ENCODE results near the gene PVR. TPM values are rescaled to one million over a fixed set of nuclear protein-coding genes. Genes with fewer than 3 reads are reported as not detected.

Gene PVR
- total RNA-seq, 8 experiments from 2014 or later: 9.7 to 62.3 (median 32.0) TPM

GRCh38 chr19:44687888-44688287, 44.2 kb downstream of the PVR start:
- Histone ChIP-seq H3K4me1 (replicated peaks in 1 of 2) (no peaks in the 10 kb centered on the region), H3K27ac (no peak overlapping the region), H3K4me3 (no peak overlapping the region)
- no peak for ATAC-seq (replicated peaks in 6 of 8)
- WGBS, 10 experiments: 73 to 100% (median 94%) methylated on average over 1 to 7 of the region's 7 CpGs; no CpG with 5 or more reads in 4 of the 10 experiments
- in situ Hi-C loops (cut with MboI; ENCODE audit: low pct_unique_long_range_greater_than_20kb in 2 of 9, low sequenced_read_pairs in 9 of 9, unreplicated experiment in 9 of 9): no loop called here

- WGBS, 10 experiments: 0 to 100% (median 97%) methylated on average over 1 to 4 of the region's 11 CpGs; no CpG with 5 or more reads in 4 of the 10 experiments
- H3K4me1 ChIP-seq (replicated peaks in 1 of 2): no peaks in the 10 kb centered on the region
- in situ Hi-C loops (cut with MboI; ENCODE audit: low pct_unique_long_range_greater_than_20kb in 2 of 9, low sequenced_read_pairs in 9 of 9, unreplicated experiment in 9 of 9): no loop called here
- H3K27ac ChIP-seq: no peak overlapping the region
- peak; percentile 57 to 88 (median 72) for ATAC-seq (replicated peaks in 6 of 8)
- no peak overlapping the region for H3K4me3 ChIP-seq
Measured at GRCh38 chr19:44689290-44690130, 45.8 kb downstream of the PVR start.

DNA sequence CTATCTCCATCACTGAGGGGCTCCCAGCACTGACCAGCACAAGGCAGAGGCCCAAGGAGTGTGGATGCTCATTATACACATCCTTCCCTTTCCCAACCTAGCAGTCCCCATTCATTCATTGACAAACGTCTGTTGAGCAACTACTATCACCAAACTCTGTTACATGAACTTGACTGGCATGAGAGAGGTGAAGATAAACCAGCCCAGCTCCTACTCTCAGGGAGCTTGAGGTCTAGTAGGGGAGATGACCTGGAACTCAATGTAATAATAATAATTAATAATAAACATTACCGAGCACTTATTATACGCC, 46.4 kb downstream of the PVR start:
- WGBS, 10 experiments: 20 to 100% (median 83%) methylated on average over 1 to 2 of the region's 3 CpGs; no CpG with 5 or more reads in 6 of the 10 experiments
- no peak for ATAC-seq (replicated peaks in 6 of 8)

DNA sequence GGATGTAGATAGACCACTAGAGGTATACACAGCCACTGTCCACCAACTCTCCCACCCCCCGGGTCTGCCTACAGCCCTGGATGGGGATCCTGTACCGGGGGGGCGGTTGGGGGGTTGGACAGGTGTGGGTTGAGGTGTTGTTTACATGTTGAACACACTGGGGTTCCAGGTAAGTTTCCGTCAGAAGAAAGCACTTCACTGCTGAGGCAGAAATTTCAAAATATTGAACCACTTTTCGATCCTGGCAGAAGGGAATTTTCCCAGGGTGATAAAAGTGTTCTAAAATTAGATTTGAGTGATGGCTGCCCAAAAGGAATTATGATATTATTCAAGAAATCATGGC, 48.6 kb downstream of the PVR start:
- 56 to 58% methylated on average over 2 of the region's 5 CpGs; no CpG with 5 or more reads in 8 of the 10 experiments for WGBS, 10 experiments
- Histone ChIP-seq H3K4me3 (no peak overlapping the region), H3K4me1 (replicated peaks in 1 of 2) (no peaks in the 10 kb centered on the region), H3K27ac (no peak overlapping the region)
- in situ Hi-C loops (cut with MboI; ENCODE audit: low pct_unique_long_range_greater_than_20kb in 2 of 9, low sequenced_read_pairs in 9 of 9, unreplicated experiment in 9 of 9): no loop called here
- ATAC-seq (replicated peaks in 6 of 8): no peak

More for the DNA sequence above, 46.4 kb downstream of the PVR start:
- Histone ChIP-seq H3K27ac (no peak overlapping the region), H3K4me3 (no peak overlapping the region), H3K4me1 (replicated peaks in 1 of 2) (no peaks in the 10 kb centered on the region)
- in situ Hi-C loops (cut with MboI; ENCODE audit: low pct_unique_long_range_greater_than_20kb in 2 of 9, low sequenced_read_pairs in 9 of 9, unreplicated experiment in 9 of 9): no loop called here

DNA sequence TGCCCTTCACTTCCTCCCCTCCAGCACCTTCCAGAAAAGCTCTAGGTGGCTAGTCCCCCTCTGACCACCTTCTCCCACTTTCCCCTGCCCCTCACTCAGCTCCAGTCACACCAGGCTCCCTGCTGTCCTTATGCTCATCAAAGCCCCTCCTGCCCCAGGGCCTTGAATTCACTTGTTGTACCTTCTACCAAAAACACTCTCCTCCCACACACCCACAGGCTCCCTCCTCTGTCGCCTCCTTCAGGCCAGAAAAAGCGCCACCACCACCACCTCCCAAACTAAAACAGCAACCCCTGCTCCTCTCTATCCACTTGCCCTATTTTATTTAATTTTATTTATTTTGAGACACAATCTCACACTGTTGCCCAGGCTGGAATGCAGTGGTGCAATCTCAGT, 50.5 kb downstream of the PVR start:
- no peaks in the 10 kb centered on the region for H3K4me1 ChIP-seq (replicated peaks in 1 of 2)
- no peak overlapping the region for H3K4me3 ChIP-seq
- 49 to 100% (median 67%) methylated on average over 1 to 2 of the region's 2 CpGs; no CpG with 5 or more reads in 7 of the 10 experiments for WGBS, 10 experiments
- in situ Hi-C loops (cut with MboI; ENCODE audit: low pct_unique_long_range_greater_than_20kb in 2 of 9, low sequenced_read_pairs in 9 of 9, unreplicated experiment in 9 of 9): no loop called here
- ATAC-seq (replicated peaks in 6 of 8): no peak
- H3K27ac ChIP-seq: no peak overlapping the region

DNA sequence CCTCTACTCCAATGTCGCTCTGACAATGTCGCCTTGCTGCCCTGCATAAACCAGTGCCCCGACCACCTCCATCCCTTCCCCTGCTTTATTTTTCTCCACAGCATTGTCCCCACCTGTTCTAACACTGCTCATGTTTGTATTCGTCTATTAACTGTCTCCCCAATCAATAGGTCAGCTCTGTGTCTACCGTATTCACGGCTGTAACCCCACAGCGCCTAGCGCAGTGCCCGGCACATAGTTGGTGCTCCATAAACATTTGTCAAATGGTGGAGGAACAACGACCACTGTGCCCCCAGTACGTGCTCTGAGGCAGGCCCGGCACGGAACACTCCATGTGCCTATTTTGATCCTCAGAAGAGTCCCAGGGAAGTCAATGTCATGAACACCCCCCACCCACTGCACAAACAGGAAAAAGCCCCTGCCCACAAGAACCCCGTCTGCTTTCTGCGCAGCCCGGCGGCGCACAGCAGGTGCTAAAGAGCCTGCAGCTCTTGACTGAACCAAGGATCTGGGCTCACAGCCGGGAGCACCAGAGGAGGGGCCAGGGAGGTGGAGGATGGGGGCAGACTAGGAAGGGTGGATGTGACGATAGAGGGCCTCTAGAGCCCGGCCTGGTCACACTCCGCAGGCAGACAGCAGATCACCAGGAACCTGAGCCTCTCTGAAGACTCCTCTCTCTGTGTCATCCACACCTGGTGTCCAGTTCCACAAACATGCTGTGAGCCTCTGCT, 53.4 kb downstream of the PVR start:
- in situ Hi-C loops (cut with MboI; ENCODE audit: low pct_unique_long_range_greater_than_20kb in 2 of 9, low sequenced_read_pairs in 9 of 9, unreplicated experiment in 9 of 9): no loop called here
- no peak overlapping the region for H3K27ac ChIP-seq
- ATAC-seq (replicated peaks in 6 of 8): no peak
- no peaks in the 10 kb centered on the region for H3K4me1 ChIP-seq (replicated peaks in 1 of 2)
- H3K4me3 ChIP-seq: no peak overlapping the region
- WGBS, 10 experiments: 30 to 95% (median 58%) methylated on average over 1 to 14 of the region's 22 CpGs; no CpG with 5 or more reads in 2 of the 10 experiments

DNA sequence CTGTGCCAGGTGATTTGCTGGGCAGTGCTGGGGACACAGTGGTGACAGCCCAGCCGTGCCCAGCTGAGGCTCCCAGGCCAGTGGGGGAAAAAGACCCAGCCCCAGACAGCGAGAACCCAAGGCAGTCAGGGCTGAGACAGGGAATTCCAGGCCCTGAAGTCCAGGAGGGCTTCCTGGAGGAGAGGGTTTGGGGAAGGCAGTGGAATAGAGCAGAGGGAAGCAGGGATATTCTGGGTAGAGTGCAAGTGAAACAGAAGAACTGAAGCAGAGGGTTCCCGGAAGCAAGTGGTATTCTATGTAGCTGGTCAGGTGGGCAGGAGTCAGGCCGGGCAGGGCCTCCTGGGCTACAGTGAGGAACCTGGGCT, 53.9 kb downstream of the PVR start:
- H3K27ac ChIP-seq: no peak overlapping the region
- WGBS, 10 experiments: 40 to 100% methylated on average over 1 of the region's 4 CpGs; no CpG with 5 or more reads in 8 of the 10 experiments
- in situ Hi-C loops (cut with MboI; ENCODE audit: low pct_unique_long_range_greater_than_20kb in 2 of 9, low sequenced_read_pairs in 9 of 9, unreplicated experiment in 9 of 9): no loop called here
- H3K4me1 ChIP-seq (replicated peaks in 1 of 2): no peaks in the 10 kb centered on the region
- ATAC-seq (replicated peaks in 6 of 8): no peak
- H3K4me3 ChIP-seq: no peak overlapping the region

GRCh38 chr19:44698492-44699201, 54.9 kb downstream of the PVR start, which contains the start of gene CEACAM16:
CEACAM16 (plus strand) TSS chr19:44699151; CDS start chr19:44701457, 2,306 bp downstream.
- Histone ChIP-seq H3K27ac (no peak within 1 kb of the TSS), H3K4me3 (no peak within 1 kb of the TSS), H3K4me1 (replicated peaks in 1 of 2) (no peaks in the 10 kb centered on the region)
- no peak for ATAC-seq (replicated peaks in 6 of 8)
- 39 to 100% (median 75%) methylated on average over 1 to 7 of the region's 13 CpGs for WGBS, 10 experiments
- in situ Hi-C loops (cut with MboI; ENCODE audit: low pct_unique_long_range_greater_than_20kb in 2 of 9, low sequenced_read_pairs in 9 of 9, unreplicated experiment in 9 of 9): no loop called here

DNA sequence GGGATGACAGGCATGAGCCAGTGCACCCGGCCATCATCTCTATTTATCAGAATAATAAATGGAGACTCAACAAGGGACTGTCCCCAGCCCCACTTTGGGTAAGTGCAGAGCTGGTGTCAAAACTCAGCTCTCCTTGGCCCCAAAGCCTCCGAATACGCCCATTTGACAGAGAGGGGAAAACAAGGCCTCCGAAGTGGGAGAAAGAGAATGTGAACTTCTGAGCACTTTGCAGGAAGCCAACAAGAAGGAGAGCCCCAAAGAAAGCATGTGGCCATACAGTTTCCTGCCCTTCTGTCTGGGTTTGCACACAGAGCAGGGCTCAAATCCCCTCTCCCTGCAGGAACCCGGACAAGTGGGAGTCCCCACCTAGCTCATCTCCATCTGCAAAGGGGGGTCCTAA, 56.8 kb downstream of the PVR start:
- no peak overlapping the region for H3K4me3 ChIP-seq
- no peaks in the 10 kb centered on the region for H3K4me1 ChIP-seq (replicated peaks in 1 of 2)
- WGBS, 10 experiments: 43 to 80% (median 64%) methylated on average over 1 to 5 of the region's 5 CpGs; no CpG with 5 or more reads in 6 of the 10 experiments
- ATAC-seq (replicated peaks in 6 of 8): no peak
- in situ Hi-C loops (cut with MboI; ENCODE audit: low pct_unique_long_range_greater_than_20kb in 2 of 9, low sequenced_read_pairs in 9 of 9, unreplicated experiment in 9 of 9): no loop called here
- H3K27ac ChIP-seq: no peak overlapping the region

- Histone ChIP-seq H3K27ac (no peak overlapping the region), H3K4me1 (replicated peaks in 1 of 2) (no peaks in the 10 kb centered on the region), H3K4me3 (no peak overlapping the region)
- in situ Hi-C loops (cut with MboI; ENCODE audit: low pct_unique_long_range_greater_than_20kb in 2 of 9, low sequenced_read_pairs in 9 of 9, unreplicated experiment in 9 of 9): no loop called here
- no peak for ATAC-seq (replicated peaks in 6 of 8)
- WGBS, 10 experiments: 17 to 100% (median 100%) methylated on average over 1 to 4 of the region's 15 CpGs; no CpG with 5 or more reads in 5 of the 10 experiments
Measured at GRCh38 chr19:44701228-44701627, 57.5 kb downstream of the PVR start.

GRCh38 chr19:44702551-44703176, 59.0 kb downstream of the PVR start:
- 29 to 84% (median 67%) methylated on average over 1 to 6 of the region's 17 CpGs; no CpG with 5 or more reads in 5 of the 10 experiments for WGBS, 10 experiments
- in situ Hi-C loops (cut with MboI; ENCODE audit: low pct_unique_long_range_greater_than_20kb in 2 of 9, low sequenced_read_pairs in 9 of 9, unreplicated experiment in 9 of 9): no loop called here
- Histone ChIP-seq H3K4me1 (replicated peaks in 1 of 2) (no peaks in the 10 kb centered on the region), H3K27ac (no peak overlapping the region), H3K4me3 (no peak overlapping the region)
- ATAC-seq (replicated peaks in 6 of 8): no peak

GRCh38 chr19:44703336-44704078, 59.8 kb downstream of the PVR start:
- ATAC-seq (replicated peaks in 6 of 8): no peak
- H3K27ac ChIP-seq: no peak overlapping the region
- no peaks in the 10 kb centered on the region for H3K4me1 ChIP-seq (replicated peaks in 1 of 2)
- in situ Hi-C loops (cut with MboI; ENCODE audit: low pct_unique_long_range_greater_than_20kb in 2 of 9, low sequenced_read_pairs in 9 of 9, unreplicated experiment in 9 of 9): no loop called here
- no peak overlapping the region for H3K4me3 ChIP-seq
- WGBS, 10 experiments: 40 to 95% (median 87%) methylated on average over 1 to 4 of the region's 28 CpGs; no CpG with 5 or more reads in 5 of the 10 experiments
